Neural crest cell (in vitro differentiated cells): Measurements from ENCODE around the gene MAST2. TPM values are rescaled to one million over a fixed set of nuclear protein-coding genes. Genes with fewer than 3 reads are reported as not detected.
"Not testable (repeated sequence)": the region's sequence is repeated elsewhere in the genome, so short reads cannot be mapped to it uniquely, and the experiment has no call there.

Experiments
- DNase-seq: peaks from one replicate; pipeline ENCODE4 v3.0.0; 2021; ENCODE audit warnings: low read depth, mixed read lengths, low spot score
- H3K27ac Mint-ChIP-seq: one replicate; pipeline ENCODE4 v1.8.0; 2021; ENCODE audit warnings: mild to moderate bottlenecking, mixed read lengths; ENCODE audit not compliant: unreplicated experiment
- H3K27me3 Mint-ChIP-seq: 2 replicates; pipeline ENCODE4 v1.8.0; 2021; ENCODE audit warnings: low read depth, mild to moderate bottlenecking, mixed read lengths
- H3K36me3 Mint-ChIP-seq: 2 replicates; pipeline ENCODE4 v1.8.0; 2021; ENCODE audit warnings: low read depth, mild to moderate bottlenecking, mixed read lengths
- H3K4me1 Mint-ChIP-seq: 2 replicates; pipeline ENCODE4 v1.8.0; 2021; ENCODE audit warnings: mixed read lengths
- H3K4me3 Mint-ChIP-seq: one replicate; pipeline ENCODE4 v1.8.0; 2021; ENCODE audit warnings: mild to moderate bottlenecking, mixed read lengths
- H3K9me3 Mint-ChIP-seq: 2 replicates; pipeline ENCODE4 v1.8.0; 2021; ENCODE audit warnings: mixed read lengths
- total RNA-seq: library from RNA; stranded (reverse); gene quantifications from 2 replicates; pipeline ENCODE4 v1.2.1, GENCODE V29; 2021
- TF ChIP-seq, protein P1 (sequence below): fragments of 200-600 bp; sonication (generic); conservative IDR thresholded peaks from 2 replicates; pipeline ENCODE4 v1.5.0; 2021; ENCODE audit warnings: antibody characterized with exemption, mild to moderate bottlenecking

Gene MAST2
- total RNA-seq, 1 donor from 2014 or later: 47.6 TPM

DNA sequence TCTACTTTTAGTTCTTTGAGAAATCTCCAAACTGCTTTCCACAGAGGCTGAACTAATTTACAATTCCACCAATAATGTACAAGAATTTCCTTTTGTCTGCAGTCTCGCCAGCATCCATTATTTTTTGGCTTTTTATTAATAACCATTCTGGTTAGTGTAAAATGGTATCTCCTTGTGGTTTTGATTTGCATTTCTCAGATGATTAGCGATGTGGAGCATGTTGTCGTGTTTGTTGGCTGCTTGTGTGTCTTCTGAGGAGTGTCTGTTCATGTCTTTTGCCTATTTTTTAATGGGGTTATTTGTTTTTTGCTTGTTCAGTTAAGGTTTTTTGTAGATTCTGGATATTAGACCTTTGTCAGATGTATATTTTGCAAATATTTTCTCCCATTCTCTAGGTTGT, 131.5 kb downstream of the MAST2 start:
- TF ChIP-seq, protein P1, sequence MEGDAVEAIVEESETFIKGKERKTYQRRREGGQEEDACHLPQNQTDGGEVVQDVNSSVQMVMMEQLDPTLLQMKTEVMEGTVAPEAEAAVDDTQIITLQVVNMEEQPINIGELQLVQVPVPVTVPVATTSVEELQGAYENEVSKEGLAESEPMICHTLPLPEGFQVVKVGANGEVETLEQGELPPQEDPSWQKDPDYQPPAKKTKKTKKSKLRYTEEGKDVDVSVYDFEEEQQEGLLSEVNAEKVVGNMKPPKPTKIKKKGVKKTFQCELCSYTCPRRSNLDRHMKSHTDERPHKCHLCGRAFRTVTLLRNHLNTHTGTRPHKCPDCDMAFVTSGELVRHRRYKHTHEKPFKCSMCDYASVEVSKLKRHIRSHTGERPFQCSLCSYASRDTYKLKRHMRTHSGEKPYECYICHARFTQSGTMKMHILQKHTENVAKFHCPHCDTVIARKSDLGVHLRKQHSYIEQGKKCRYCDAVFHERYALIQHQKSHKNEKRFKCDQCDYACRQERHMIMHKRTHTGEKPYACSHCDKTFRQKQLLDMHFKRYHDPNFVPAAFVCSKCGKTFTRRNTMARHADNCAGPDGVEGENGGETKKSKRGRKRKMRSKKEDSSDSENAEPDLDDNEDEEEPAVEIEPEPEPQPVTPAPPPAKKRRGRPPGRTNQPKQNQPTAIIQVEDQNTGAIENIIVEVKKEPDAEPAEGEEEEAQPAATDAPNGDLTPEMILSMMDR: no peak
- Mint-ChIP-seq H3K4me1 (no peaks in the 10 kb centered on the region), H3K4me3 (no peak overlapping the region), H3K27ac (no peak overlapping the region), H3K9me3 (peaks cover 2% of the 10 kb centered on the region), H3K36me3 (peaks cover 11% of the 10 kb centered on the region), H3K27me3 (no peaks in the 10 kb centered on the region)
- DNase-seq: no peak

- peaks cover 2% of the 10 kb centered on the region for H3K9me3 Mint-ChIP-seq
- no peak overlapping the region for H3K4me3 Mint-ChIP-seq
- no peak overlapping the region for H3K27ac Mint-ChIP-seq
- H3K36me3 Mint-ChIP-seq: peaks cover 13% of the 10 kb centered on the region
- no peak for DNase-seq
- TF ChIP-seq, protein P1: no peak
- H3K27me3 Mint-ChIP-seq: no peaks in the 10 kb centered on the region
- no peaks in the 10 kb centered on the region for H3K4me1 Mint-ChIP-seq
These were observed 134.6 kb downstream of the MAST2 start for GRCh38 chr1:45938029-45938428.

DNA sequence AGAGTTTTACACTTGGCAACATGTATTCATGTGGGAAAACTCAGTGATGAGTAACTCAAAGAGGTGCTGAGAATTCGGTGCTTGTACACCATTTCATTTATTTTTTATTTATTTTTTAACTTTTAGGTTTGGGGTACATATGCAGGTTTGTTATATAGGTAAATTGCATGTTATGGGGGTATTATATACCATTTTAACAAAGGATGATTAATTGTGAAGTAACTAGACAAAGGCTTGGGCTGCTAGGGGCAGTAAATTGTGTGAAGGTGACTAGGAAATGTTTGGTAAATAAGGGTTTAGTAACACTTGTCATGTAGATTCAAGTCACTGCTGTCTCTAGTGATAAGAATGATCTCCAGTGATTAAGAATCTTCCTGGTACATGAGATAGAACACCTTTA, 139.0 kb downstream of the MAST2 start:
- H3K4me3 Mint-ChIP-seq: no peak overlapping the region
- no peaks in the 10 kb centered on the region for H3K4me1 Mint-ChIP-seq
- no peak overlapping the region for H3K27ac Mint-ChIP-seq
- H3K36me3 Mint-ChIP-seq: peaks cover 5% of the 10 kb centered on the region
- TF ChIP-seq, protein P1: no peak
- no peaks in the 10 kb centered on the region for H3K27me3 Mint-ChIP-seq
- peaks cover 2% of the 10 kb centered on the region for H3K9me3 Mint-ChIP-seq
- no peak for DNase-seq

- H3K9me3 Mint-ChIP-seq: peaks cover 3% of the 10 kb centered on the region
- no peaks in the 10 kb centered on the region for H3K4me1 Mint-ChIP-seq
- H3K4me3 Mint-ChIP-seq: no peak overlapping the region
- H3K36me3 Mint-ChIP-seq: peaks cover 8% of the 10 kb centered on the region
- H3K27me3 Mint-ChIP-seq: no peaks in the 10 kb centered on the region
- H3K27ac Mint-ChIP-seq: no peak overlapping the region
- DNase-seq: no peak
- TF ChIP-seq, protein P1: no peak
These were observed 139.8 kb downstream of the MAST2 start for GRCh38 chr1:45943185-45943584.

DNA sequence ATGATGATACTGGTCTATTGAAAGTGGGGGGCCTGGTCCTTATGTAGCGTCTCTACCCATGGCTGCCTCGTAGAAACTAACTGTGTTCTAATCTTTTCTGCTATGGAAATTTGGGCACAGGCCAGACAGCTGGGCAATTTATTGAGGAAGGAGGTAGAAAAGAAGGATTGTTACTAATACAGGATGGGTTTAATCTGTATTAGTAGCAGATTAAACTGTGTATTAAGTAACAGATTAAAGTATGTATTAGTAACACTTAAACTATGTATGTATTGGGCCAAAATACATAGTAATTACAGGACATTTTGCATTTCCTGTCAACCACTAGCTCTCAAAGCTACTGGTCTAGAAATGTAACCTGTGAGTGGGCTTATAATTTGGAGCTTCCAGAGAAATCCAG, 142.0 kb downstream of the MAST2 start:
- TF ChIP-seq, protein P1: no peak

DNA sequence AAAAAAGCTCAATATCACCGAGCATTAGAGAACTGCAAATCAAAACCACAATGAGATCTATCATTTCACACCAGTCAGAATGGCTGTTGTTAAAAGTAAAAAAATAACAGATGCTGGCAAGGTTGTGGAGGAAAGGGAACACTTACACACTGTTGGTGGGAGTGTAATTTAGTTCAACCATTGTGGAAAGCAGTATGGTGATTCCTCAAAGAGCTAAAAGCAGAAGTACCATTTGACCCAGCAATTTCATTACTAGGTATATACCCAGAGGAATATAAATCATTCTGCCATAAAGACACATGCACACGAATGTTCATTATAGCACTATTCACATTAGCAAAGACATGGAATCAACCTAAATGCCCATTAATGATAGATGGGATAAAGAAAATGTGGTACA, 146.1 kb downstream of the MAST2 start:
- H3K4me1 Mint-ChIP-seq, H3K9me3 Mint-ChIP-seq, H3K36me3 Mint-ChIP-seq, DNase-seq, H3K4me3 Mint-ChIP-seq, H3K27me3 Mint-ChIP-seq, H3K27ac Mint-ChIP-seq: not testable (repeated sequence)

More for the DNA sequence above, 142.0 kb downstream of the MAST2 start:
- no peak for DNase-seq
- no peaks in the 10 kb centered on the region for H3K27me3 Mint-ChIP-seq
- no peaks in the 10 kb centered on the region for H3K4me1 Mint-ChIP-seq
- no peak overlapping the region for H3K27ac Mint-ChIP-seq
- peaks cover 3% of the 10 kb centered on the region for H3K9me3 Mint-ChIP-seq
- H3K4me3 Mint-ChIP-seq: no peak overlapping the region
- peaks cover 8% of the 10 kb centered on the region for H3K36me3 Mint-ChIP-seq
